PC-3 (cell line): ENCODE measurements around the gene LRRC74A.

Experiments used
- EZH2 ChIP-seq: fragments of 300-600 bp; sonication (generic); IDR thresholded peaks from one replicate; pipeline ENCODE4 v1.6.1; 2017; ENCODE audit warnings: antibody characterized with exemption, mild to moderate bottlenecking, low read length; ENCODE audit not compliant: unreplicated experiment
- EZH2phosphoT487 ChIP-seq: fragments of 300-600 bp; sonication (generic); IDR thresholded peaks from 2 replicates; pipeline ENCODE4 v1.6.1; 2018; ENCODE audit warnings: mild to moderate bottlenecking, antibody characterized with exemption, low read length, borderline replicate concordance
- TF ChIP-seq, protein P1 (sequence below): fragments of 300-600 bp; sonication (generic); conservative IDR thresholded peaks from 2 replicates; pipeline ENCODE4 v1.5.1; 2017; ENCODE audit warnings: antibody characterized with exemption, low read depth, mild to moderate bottlenecking, low read length

DNA sequence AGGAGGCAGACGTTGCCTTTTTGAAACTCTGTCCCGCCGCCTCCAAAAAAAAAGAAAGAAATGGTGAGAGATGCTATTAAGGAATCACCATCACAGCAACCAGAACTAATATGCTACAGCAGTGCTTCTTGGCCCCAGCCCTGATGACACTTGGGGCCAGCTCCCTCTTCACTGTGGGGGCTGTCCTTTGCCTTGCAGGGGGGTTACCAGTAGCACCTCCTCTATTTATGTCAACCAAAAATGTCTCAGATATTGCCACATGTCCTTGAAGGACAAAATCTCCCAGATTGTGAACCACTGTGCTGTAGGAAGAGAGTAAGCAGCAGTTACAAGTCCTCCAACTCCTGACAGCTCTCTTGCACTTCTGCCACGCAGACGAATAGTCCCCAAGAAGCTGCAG is 76.4 kb downstream of the LRRC74A start:
- TF ChIP-seq, protein P1, sequence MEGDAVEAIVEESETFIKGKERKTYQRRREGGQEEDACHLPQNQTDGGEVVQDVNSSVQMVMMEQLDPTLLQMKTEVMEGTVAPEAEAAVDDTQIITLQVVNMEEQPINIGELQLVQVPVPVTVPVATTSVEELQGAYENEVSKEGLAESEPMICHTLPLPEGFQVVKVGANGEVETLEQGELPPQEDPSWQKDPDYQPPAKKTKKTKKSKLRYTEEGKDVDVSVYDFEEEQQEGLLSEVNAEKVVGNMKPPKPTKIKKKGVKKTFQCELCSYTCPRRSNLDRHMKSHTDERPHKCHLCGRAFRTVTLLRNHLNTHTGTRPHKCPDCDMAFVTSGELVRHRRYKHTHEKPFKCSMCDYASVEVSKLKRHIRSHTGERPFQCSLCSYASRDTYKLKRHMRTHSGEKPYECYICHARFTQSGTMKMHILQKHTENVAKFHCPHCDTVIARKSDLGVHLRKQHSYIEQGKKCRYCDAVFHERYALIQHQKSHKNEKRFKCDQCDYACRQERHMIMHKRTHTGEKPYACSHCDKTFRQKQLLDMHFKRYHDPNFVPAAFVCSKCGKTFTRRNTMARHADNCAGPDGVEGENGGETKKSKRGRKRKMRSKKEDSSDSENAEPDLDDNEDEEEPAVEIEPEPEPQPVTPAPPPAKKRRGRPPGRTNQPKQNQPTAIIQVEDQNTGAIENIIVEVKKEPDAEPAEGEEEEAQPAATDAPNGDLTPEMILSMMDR: no peak
- TF ChIP-seq EZH2 (no peak), EZH2phosphoT487 (no peak)
